Keratinocyte (primary cell): ENCODE data around the gene AP2A2. TPM values are rescaled to one million over a fixed set of nuclear protein-coding genes. Genes with fewer than 3 reads are reported as not detected.

Experiments used
- DNase-seq: peaks from one replicate; pipeline ENCODE4 v3.0.0-alpha.2; 2011; ENCODE audit warnings: low read depth, missing footprints, low spot score
- FAIRE-seq: peaks from 2 replicates; lab custom pipeline; 2011; peaks lifted over from hg19 to GRCh38; lab: Jason Lieb, UNC
- H2AFZ ChIP-seq: 2 replicates; pipeline ENCODE4 v1.6.0; 2012; ENCODE audit warnings: low read length, control low read depth, inconsistent platforms; ENCODE audit not compliant: control insufficient read depth
- H3K27ac ChIP-seq: 2 replicates; pipeline ENCODE4 v1.5.1; 2011; ENCODE audit warnings: low read length; ENCODE audit not compliant: control insufficient read depth, insufficient read depth
- H3K27me3 ChIP-seq: 3 replicates; pipeline ENCODE4 v1.6.0; 2011; ENCODE audit warnings: low read length; ENCODE audit not compliant: control insufficient read depth, insufficient read depth; ENCODE audit errors: extremely low read depth
- H3K36me3 ChIP-seq, 2 experiments: 2 replicates in 1 of 2; 3 replicates in 1 of 2; pipeline ENCODE4 v1.5.1; 2011; ENCODE audit warnings: low read length in 2 of 2, mild to moderate bottlenecking in 1 of 2; ENCODE audit not compliant: control insufficient read depth in 2 of 2, insufficient read depth in 2 of 2; ENCODE audit errors: extremely low read depth in 1 of 2
- H3K4me1 ChIP-seq: 3 replicates; pipeline ENCODE4 v1.5.1; 2011; ENCODE audit warnings: low read length; ENCODE audit not compliant: control insufficient read depth, insufficient read depth; ENCODE audit errors: extremely low read depth
- H3K4me2 ChIP-seq: 3 replicates; pipeline ENCODE4 v1.6.0; 2011; ENCODE audit warnings: low read depth, low read length; ENCODE audit not compliant: control insufficient read depth, insufficient read depth; ENCODE audit errors: extremely low read depth
- H3K4me3 ChIP-seq, 3 experiments: fragments of 200-600 bp in 1 of 3; sonication (generic) in 1 of 3; 2 replicates in 2 of 3; 3 replicates in 1 of 3; pipeline ENCODE4 v1.5.1; 2011 to 2016; ENCODE audit warnings: low read length in 3 of 3, mild to moderate bottlenecking in 3 of 3, control low read depth in 2 of 3, inconsistent platforms in 1 of 3, low read depth in 1 of 3, mixed read lengths in 1 of 3, mixed run types in 1 of 3, moderate library complexity in 1 of 3; ENCODE audit not compliant: control insufficient read depth in 2 of 3, insufficient read depth in 2 of 3; ENCODE audit errors: extremely low read depth in 1 of 3
- H3K79me2 ChIP-seq: 2 replicates; pipeline ENCODE4 v1.6.0; 2012; ENCODE audit warnings: low read length; ENCODE audit not compliant: control insufficient read depth, insufficient read depth
- H3K9ac ChIP-seq: 3 replicates; pipeline ENCODE4 v1.6.0; 2011; ENCODE audit warnings: low read length; ENCODE audit not compliant: control insufficient read depth, insufficient read depth; ENCODE audit errors: extremely low read depth
- H3K9me1 ChIP-seq: 3 replicates; pipeline ENCODE4 v1.6.0; 2011; ENCODE audit warnings: low read length; ENCODE audit not compliant: control insufficient read depth, insufficient read depth; ENCODE audit errors: extremely low read depth
- H3K9me3 ChIP-seq: 2 replicates; pipeline ENCODE4 v1.5.1; 2012; ENCODE audit warnings: low read depth, low read length; ENCODE audit not compliant: control insufficient read depth
- H4K20me1 ChIP-seq: 3 replicates; pipeline ENCODE4 v1.6.0; 2011; ENCODE audit warnings: low read length; ENCODE audit not compliant: control insufficient read depth, insufficient read depth; ENCODE audit errors: extremely low read depth
- EZH2 ChIP-seq: IDR thresholded peaks from one replicate; pipeline ENCODE4 v1.6.1; 2012; ENCODE audit warnings: inconsistent platforms, mild to moderate bottlenecking, low read length, moderate library complexity
- dilution Hi-C: fragments of 300-500 bp; cut with MboI; formaldehyde crosslinking; loops from one replicate; pipeline ENCODE4 v1.7.0; 2020; ENCODE audit warnings: low sequenced_read_pairs; ENCODE audit not compliant: extremely low pct_ligation_motif_present
- polyA plus RNA-seq, 5 experiments: library from polyadenylated mRNA; depleted of rRNA in 3 of 5; stranded (reverse) in 3 of 5; stranded (forward) in 1 of 5; unstranded in 1 of 5; fragments of >200 nt; gene quantifications; 1 replicate in 1 of 5; 2 replicates in 3 of 5; 3 replicates in 1 of 5; pipeline versions ENCODE4 v1.2.1 to v1.2.3, GENCODE V29; 2011 to 2012; ENCODE audit warnings: missing spikeins in 2 of 5, low read depth in 1 of 5, low replicate concordance in 1 of 5
- TF ChIP-seq, protein P1 (sequence below), 3 experiments: IDR thresholded peaks in 1 of 3; conservative IDR thresholded peaks in 1 of 3; optimal IDR thresholded peaks in 1 of 3; 2 replicates in 2 of 3; 3 replicates in 1 of 3; pipeline versions ENCODE3 to v1.5.1; 2011; ENCODE audit warnings: low read length in 3 of 3, mild to moderate bottlenecking in 3 of 3, moderate library complexity in 2 of 3, control low read depth in 1 of 3, inconsistent platforms in 1 of 3; ENCODE audit not compliant: insufficient read depth in 2 of 3; ENCODE audit errors: extremely low read depth in 1 of 3

Gene AP2A2
- polyA plus RNA-seq, 1 donor (not counting 4 experiments of a cell fraction or from before 2014, with no cell fraction given), result 47.8 TPM

DNA sequence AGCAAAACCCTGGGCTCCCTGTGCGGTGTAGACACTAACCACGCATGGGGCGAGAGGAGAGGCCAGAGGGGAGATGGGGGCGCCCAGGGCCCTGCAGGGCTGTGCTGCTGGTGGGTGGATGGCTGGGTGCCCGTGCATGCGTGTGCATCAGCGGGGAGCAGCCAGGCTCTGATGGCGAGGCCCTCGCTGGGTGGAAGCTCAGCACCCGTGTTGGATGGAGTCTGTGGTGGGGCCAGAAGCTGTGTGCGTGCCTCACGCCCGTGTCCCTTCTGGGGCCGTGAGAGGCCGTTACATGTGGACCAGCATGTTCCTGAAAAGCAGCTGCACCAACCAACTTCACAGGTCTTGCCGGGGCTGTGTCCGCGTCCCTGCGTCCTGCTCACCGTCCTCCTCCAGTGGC lies 77.5 kb downstream of the AP2A2 start:
- H3K79me2 ChIP-seq, result peaks cover 6% of the 10 kb centered on the region
- no peak for TF ChIP-seq EZH2
- TF ChIP-seq, protein P1, sequence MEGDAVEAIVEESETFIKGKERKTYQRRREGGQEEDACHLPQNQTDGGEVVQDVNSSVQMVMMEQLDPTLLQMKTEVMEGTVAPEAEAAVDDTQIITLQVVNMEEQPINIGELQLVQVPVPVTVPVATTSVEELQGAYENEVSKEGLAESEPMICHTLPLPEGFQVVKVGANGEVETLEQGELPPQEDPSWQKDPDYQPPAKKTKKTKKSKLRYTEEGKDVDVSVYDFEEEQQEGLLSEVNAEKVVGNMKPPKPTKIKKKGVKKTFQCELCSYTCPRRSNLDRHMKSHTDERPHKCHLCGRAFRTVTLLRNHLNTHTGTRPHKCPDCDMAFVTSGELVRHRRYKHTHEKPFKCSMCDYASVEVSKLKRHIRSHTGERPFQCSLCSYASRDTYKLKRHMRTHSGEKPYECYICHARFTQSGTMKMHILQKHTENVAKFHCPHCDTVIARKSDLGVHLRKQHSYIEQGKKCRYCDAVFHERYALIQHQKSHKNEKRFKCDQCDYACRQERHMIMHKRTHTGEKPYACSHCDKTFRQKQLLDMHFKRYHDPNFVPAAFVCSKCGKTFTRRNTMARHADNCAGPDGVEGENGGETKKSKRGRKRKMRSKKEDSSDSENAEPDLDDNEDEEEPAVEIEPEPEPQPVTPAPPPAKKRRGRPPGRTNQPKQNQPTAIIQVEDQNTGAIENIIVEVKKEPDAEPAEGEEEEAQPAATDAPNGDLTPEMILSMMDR (optimal IDR thresholded peaks at IDR 0.05 in 1 of 3, IDR thresholded peaks at IDR 0.05 in 1 of 3, conservative IDR thresholded peaks at IDR 0.05 in 1 of 3; ENCODE audit: extremely low read depth in 1 of 3, insufficient read depth in 2 of 3, low read length in 3 of 3), result no peak
- FAIRE-seq, result no peak
- no peak overlapping the region for H3K4me2 ChIP-seq
- peaks cover 8% of the 10 kb centered on the region for H4K20me1 ChIP-seq
- H3K36me3 ChIP-seq, result peaks cover 25 to 29% of the 10 kb centered on the region in 2 experiments
- H3K4me1 ChIP-seq, result no peaks in the 10 kb centered on the region
- H3K4me3 ChIP-seq, result no peak overlapping the region
- H2AFZ ChIP-seq, result no peak overlapping the region
- no peaks in the 10 kb centered on the region for H3K27me3 ChIP-seq
- no peaks in the 10 kb centered on the region for H3K9me1 ChIP-seq
- dilution Hi-C loops, result no loop called here
- no peaks in the 10 kb centered on the region for H3K9me3 ChIP-seq
- DNase-seq, result no peak
- no peak overlapping the region for H3K27ac ChIP-seq
- H3K9ac ChIP-seq, result no peak overlapping the region

DNA sequence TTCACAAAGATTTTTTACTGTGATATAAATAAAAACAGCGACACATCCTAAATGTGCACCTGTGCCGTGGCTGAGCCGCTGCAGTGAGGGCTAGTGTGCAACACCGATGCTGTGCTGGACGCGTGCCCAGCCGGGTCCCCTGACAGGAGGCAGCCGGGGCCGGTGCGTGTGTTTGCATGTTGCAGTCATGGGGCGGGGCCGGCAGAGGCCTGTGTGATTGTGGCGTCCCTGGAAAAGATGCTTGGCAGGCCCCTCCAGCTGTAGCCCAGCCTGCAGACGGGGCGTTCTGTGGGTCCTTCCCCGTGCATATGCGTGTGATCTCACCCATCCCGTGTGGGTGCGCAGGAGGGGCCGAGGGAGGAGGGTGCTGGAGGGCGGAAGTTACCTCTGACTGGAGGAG lies 80.3 kb downstream of the AP2A2 start:
- Histone ChIP-seq H3K4me1 (no peaks in the 10 kb centered on the region), H3K79me2 (peaks cover 6% of the 10 kb centered on the region), H3K9me3 (no peaks in the 10 kb centered on the region), H3K27ac (no peak overlapping the region), H4K20me1 (peaks cover 8% of the 10 kb centered on the region), H3K9ac (no peak overlapping the region), H2AFZ (no peak overlapping the region), H3K9me1 (no peaks in the 10 kb centered on the region), H3K36me3 (peaks cover 34 to 40% of the 10 kb centered on the region in 2 experiments), H3K4me2 (no peak overlapping the region), H3K27me3 (no peaks in the 10 kb centered on the region), H3K4me3 (no peak overlapping the region)
- no peak for TF ChIP-seq EZH2
- TF ChIP-seq, protein P1 (optimal IDR thresholded peaks at IDR 0.05 in 1 of 3, IDR thresholded peaks at IDR 0.05 in 1 of 3, conservative IDR thresholded peaks at IDR 0.05 in 1 of 3; ENCODE audit: extremely low read depth in 1 of 3, insufficient read depth in 2 of 3, low read length in 3 of 3), result no peak
- no peak for DNase-seq
- FAIRE-seq, result no peak
- dilution Hi-C loops, result no loop called here
